ENCODE data around the gene MOK.

GRCh38 chr14:102249041-102249440 lies 55.9 kb downstream of the MOK start:
- TF ChIP-seq, protein P1, sequence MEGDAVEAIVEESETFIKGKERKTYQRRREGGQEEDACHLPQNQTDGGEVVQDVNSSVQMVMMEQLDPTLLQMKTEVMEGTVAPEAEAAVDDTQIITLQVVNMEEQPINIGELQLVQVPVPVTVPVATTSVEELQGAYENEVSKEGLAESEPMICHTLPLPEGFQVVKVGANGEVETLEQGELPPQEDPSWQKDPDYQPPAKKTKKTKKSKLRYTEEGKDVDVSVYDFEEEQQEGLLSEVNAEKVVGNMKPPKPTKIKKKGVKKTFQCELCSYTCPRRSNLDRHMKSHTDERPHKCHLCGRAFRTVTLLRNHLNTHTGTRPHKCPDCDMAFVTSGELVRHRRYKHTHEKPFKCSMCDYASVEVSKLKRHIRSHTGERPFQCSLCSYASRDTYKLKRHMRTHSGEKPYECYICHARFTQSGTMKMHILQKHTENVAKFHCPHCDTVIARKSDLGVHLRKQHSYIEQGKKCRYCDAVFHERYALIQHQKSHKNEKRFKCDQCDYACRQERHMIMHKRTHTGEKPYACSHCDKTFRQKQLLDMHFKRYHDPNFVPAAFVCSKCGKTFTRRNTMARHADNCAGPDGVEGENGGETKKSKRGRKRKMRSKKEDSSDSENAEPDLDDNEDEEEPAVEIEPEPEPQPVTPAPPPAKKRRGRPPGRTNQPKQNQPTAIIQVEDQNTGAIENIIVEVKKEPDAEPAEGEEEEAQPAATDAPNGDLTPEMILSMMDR (conservative IDR thresholded peaks at IDR 0.05) = no peak
- TF ChIP-seq ZFX (IDR thresholded peaks at IDR 0.05) = no peak

All from C4-2B (cell line).